Body of pancreas (tissue), 4 donors: Measurements from ENCODE around the gene FRAS1. TPM values are rescaled to one million over a fixed set of nuclear protein-coding genes. Genes with fewer than 3 reads are reported as not detected.

Experiments used
- ATAC-seq: fragments of 150-250 bp; one replicate; pipeline ENCODE4 v1.9.1; 2016
- DNase-seq, 4 donors: peaks; one replicate each; pipeline ENCODE4 v3.0.0-alpha.2; 2019
- H3K27ac ChIP-seq, 4 donors: fragments of 200-600 bp; sonication (generic); 1 replicate in 3 of 4; 2 replicates in 1 of 4; pipeline versions ENCODE4 v1.5.1 to v1.6.1; 2016 to 2019; ENCODE audit warnings: mild to moderate bottlenecking in 1 of 4, mixed read lengths in 1 of 4, moderate library complexity in 1 of 4
- H3K27me3 ChIP-seq, 2 donors: fragments of 200-600 bp; sonication (generic); one replicate each; pipeline ENCODE4 v1.6.0; 2016; ENCODE audit warnings: mild to moderate bottlenecking in 1 of 2
- H3K36me3 ChIP-seq, 2 donors: fragments of 200-600 bp; sonication (generic); replicated peaks in 1 of 2; 2 replicates each; pipeline ENCODE4 v1.5.1; 2016; ENCODE audit warnings: low read depth in 2 of 2; ENCODE audit not compliant: insufficient read depth in 1 of 2
- H3K4me1 ChIP-seq: fragments of 200-600 bp; sonication (generic); one replicate; pipeline ENCODE4 v1.6.0; 2016
- H3K4me3 ChIP-seq, 2 donors: fragments of 200-600 bp; sonication (generic); 1 replicate in 1 of 2; 2 replicates in 1 of 2; pipeline ENCODE4 v1.5.1; 2016 to 2019
- H3K9me3 ChIP-seq, 3 donors: fragments of 200-600 bp; sonication (generic); 1 replicate in 2 of 3; 2 replicates in 1 of 3; pipeline ENCODE4 v1.5.1; 2016
- CTCF ChIP-seq, 7 experiments: fragments of 450-650 bp in 4 of 7; fragments of 200-600 bp in 3 of 7; sonication (generic) in 3 of 7; IDR thresholded peaks; one replicate each; pipeline ENCODE4 v1.5.1; 2016 to 2019; ENCODE audit warnings: antibody characterized with exemption in 7 of 7
- POLR2A ChIP-seq, 3 donors: fragments of 450-650 bp; IDR thresholded peaks; one replicate each; pipeline ENCODE4 v1.6.1; 2016; ENCODE audit warnings: antibody characterized with exemption in 3 of 3, mild to moderate bottlenecking in 2 of 3
- WGBS, 2 donors: methylation state at CpG; one replicate each; pipeline ENCODE4 v1.1.5; 2017; 5-methylcytosine and 5-hydroxymethylcytosine counted together
- intact Hi-C: fragments of 100-400 bp; cut with DNase I; formaldehyde crosslinking; loops from one replicate; pipeline ENCODE4 v1.15.1; 2023
- total RNA-seq, 2 donors: library from RNA; depleted of rRNA; stranded (reverse); fragments of >200 nt; gene quantifications; one replicate each; pipeline ENCODE4 v1.1.0, GENCODE V29; 2016

The FRAS1 gene
- total RNA-seq, 2 donors from 2014 or later = 22.6 to 24.4 TPM

GRCh38 chr4:78395642-78396041 is 338.5 kb downstream of the FRAS1 start:
- H3K27ac ChIP-seq = no peak overlapping the region
- no peaks in the 10 kb centered on the region for H3K4me1 ChIP-seq
- TF ChIP-seq POLR2A (IDR thresholded peaks at IDR 0.05) (no peak), CTCF (IDR thresholded peaks at IDR 0.05) (no peak)
- no peaks in the 10 kb centered on the region for H3K27me3 ChIP-seq
- 30 to 40% methylated on average over 1 of the region's 1 CpG for WGBS, 2 donors
- intact Hi-C loops = no loop called here
- H3K4me3 ChIP-seq = no peak overlapping the region
- H3K9me3 ChIP-seq = no peaks in the 10 kb centered on the region
- DNase-seq = no peak
- H3K36me3 ChIP-seq = no peaks in the 10 kb centered on the region
- ATAC-seq = no peak

- no peaks in the 10 kb centered on the region for H3K9me3 ChIP-seq
- TF ChIP-seq POLR2A (IDR thresholded peaks at IDR 0.05) = no peak
- no peak for TF ChIP-seq CTCF (IDR thresholded peaks at IDR 0.05)
- intact Hi-C loops = no loop called here
- H3K36me3 ChIP-seq = peaks cover 0 to 1% of the 10 kb centered on the region in 2 donors
- no peak overlapping the region for H3K27ac ChIP-seq
- WGBS, 2 donors = 78% methylated on average over 4 of the region's 4 CpGs
- no peak for ATAC-seq
- no peak overlapping the region for H3K4me3 ChIP-seq
- H3K4me1 ChIP-seq = no peaks in the 10 kb centered on the region
- no peak for DNase-seq
- no peaks in the 10 kb centered on the region for H3K27me3 ChIP-seq
Observed at GRCh38 chr4:78396613-78397291, 339.6 kb downstream of the FRAS1 start.

- Histone ChIP-seq H3K4me1 (no peaks in the 10 kb centered on the region), H3K36me3 (peaks cover 0 to 1% of the 10 kb centered on the region in 2 donors), H3K9me3 (no peaks in the 10 kb centered on the region), H3K27me3 (no peaks in the 10 kb centered on the region), H3K4me3 (no peak overlapping the region), H3K27ac (no peak overlapping the region)
- DNase-seq (no peak), ATAC-seq (no peak)
- intact Hi-C loops = no loop called here
- 67 to 92% methylated on average over 2 of the region's 2 CpGs for WGBS, 2 donors
- no peak for TF ChIP-seq POLR2A (IDR thresholded peaks at IDR 0.05)
- TF ChIP-seq CTCF (IDR thresholded peaks at IDR 0.05) = no peak
Observed at GRCh38 chr4:78397292-78397630, 340.1 kb downstream of the FRAS1 start.

GRCh38 chr4:78409612-78410202 is 352.6 kb downstream of the FRAS1 start:
- WGBS, 2 donors = 86 to 93% methylated on average over 5 of the region's 5 CpGs
- no peaks in the 10 kb centered on the region for H3K27me3 ChIP-seq
- H3K36me3 ChIP-seq = no peaks in the 10 kb centered on the region
- no peaks in the 10 kb centered on the region for H3K9me3 ChIP-seq
- H3K27ac ChIP-seq = no peak overlapping the region
- DNase-seq = no peak
- TF ChIP-seq POLR2A (IDR thresholded peaks at IDR 0.05) (no peak), CTCF (IDR thresholded peaks at IDR 0.05) (no peak)
- H3K4me1 ChIP-seq = no peaks in the 10 kb centered on the region
- intact Hi-C loops = no loop called here
- no peak for ATAC-seq
- H3K4me3 ChIP-seq = no peak overlapping the region

GRCh38 chr4:78410225-78410624 is 353.1 kb downstream of the FRAS1 start:
- no peaks in the 10 kb centered on the region for H3K9me3 ChIP-seq
- intact Hi-C loops = no loop called here
- DNase-seq (no peak), ATAC-seq (no peak)
- H3K36me3 ChIP-seq = no peaks in the 10 kb centered on the region
- no peak overlapping the region for H3K4me3 ChIP-seq
- H3K27ac ChIP-seq = no peak overlapping the region
- no peaks in the 10 kb centered on the region for H3K4me1 ChIP-seq
- TF ChIP-seq CTCF (IDR thresholded peaks at IDR 0.05) (no peak), POLR2A (IDR thresholded peaks at IDR 0.05) (no peak)
- H3K27me3 ChIP-seq = no peaks in the 10 kb centered on the region
